ENCODE data around the gene SFT2D2.

SFT2D2 gene

GRCh38 chr1:168234846-168235547, 9.2 kb downstream of the SFT2D2 start:
- in situ Hi-C loops (cut with MboI; ENCODE audit: low sequenced_read_pairs, unreplicated experiment): no loop called here
- peak; percentile 54 for DNase-seq (ENCODE audit: low spot score)
- peak; percentile 49 for TF ChIP-seq CTCF (IDR thresholded peaks at IDR 0.05; ENCODE audit: borderline replicate concordance, control extremely low read depth, extremely low read depth, insufficient read depth, missing control alignments)

DNA sequence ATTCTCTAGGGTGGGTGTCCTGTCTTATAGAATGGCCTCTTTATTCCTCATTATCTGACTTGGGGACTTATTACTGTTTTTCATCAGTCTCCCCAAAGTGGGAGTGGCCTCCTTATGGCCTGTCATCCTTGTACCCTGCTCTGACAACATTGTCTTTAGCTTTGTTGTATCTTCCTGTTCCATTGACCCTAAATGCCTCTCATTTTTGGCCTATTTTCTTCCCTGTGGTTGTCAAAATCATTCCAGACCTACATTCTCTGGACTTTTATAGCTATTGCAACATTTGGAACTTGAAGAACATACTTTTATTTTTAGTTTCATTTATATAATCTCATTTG, 9.7 kb downstream of the SFT2D2 start:
- TF ChIP-seq CTCF (IDR thresholded peaks at IDR 0.05; ENCODE audit: borderline replicate concordance, control extremely low read depth, extremely low read depth, insufficient read depth, missing control alignments): no peak
- DNase-seq (ENCODE audit: low spot score): no peak
- in situ Hi-C loops (cut with MboI; ENCODE audit: low sequenced_read_pairs, unreplicated experiment): no loop called here

DNA sequence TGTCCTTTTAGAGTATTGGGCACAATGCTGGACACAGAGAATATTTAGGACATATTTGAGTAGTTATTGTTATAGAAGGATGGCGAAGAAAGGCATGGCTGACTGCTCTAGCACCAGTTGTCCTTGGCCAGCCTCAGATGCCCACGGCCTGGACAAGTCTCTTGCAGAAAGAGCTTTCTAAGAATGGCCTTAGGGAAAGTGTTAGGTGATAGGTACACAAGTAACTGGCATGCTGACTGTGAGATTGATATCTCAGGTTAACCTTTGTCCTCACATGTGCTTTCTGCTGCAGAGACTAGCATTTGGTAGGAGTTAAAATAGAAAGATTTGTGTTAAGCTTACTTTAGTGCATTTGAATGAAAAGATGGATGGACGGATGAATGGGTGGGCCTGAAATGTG, 10.1 kb downstream of the SFT2D2 start:
- no peak for DNase-seq (ENCODE audit: low spot score)
- TF ChIP-seq CTCF (IDR thresholded peaks at IDR 0.05; ENCODE audit: borderline replicate concordance, control extremely low read depth, extremely low read depth, insufficient read depth, missing control alignments): no peak
- in situ Hi-C loops (cut with MboI; ENCODE audit: low sequenced_read_pairs, unreplicated experiment): no loop called here

DNA sequence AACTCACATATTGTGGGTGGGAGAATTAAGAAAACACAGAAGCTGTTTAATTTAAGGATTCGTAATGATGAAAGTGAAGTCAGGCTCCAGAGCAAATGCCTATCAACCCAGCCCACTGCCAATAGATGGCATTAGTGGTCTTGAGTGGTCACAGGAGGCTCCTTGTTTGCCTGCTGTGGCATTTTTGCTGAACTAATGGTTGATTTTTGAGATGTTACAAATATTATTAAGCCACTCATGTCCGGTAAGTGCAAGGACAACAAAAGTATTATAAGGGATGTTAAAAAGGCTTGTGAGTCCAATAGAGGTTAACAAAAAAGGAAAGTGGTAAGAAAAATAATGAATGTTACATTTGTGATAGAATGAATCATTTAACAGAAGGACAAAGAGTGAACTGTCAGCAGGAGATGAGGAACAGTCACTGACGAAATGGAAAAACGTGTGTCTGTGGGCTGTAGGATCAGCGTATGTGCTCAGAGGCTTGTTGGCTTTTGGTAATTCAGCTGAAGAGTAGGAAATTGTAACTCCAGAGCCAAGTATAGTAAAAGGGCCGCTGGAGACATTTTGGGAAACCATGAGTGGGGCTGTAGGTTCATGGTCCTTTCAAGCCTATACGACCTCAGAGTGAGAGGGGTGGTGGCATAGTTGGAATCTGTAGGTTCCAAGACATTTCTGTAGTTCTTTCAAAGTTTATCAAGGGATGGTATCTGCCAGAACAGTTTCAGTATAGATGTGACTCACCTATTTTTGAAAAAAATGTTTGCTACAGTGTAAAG, 11.2 kb downstream of the SFT2D2 start:
- in situ Hi-C loops (cut with MboI; ENCODE audit: low sequenced_read_pairs, unreplicated experiment): no loop called here
- TF ChIP-seq CTCF (IDR thresholded peaks at IDR 0.05; ENCODE audit: borderline replicate concordance, control extremely low read depth, extremely low read depth, insufficient read depth, missing control alignments): no peak
- DNase-seq (ENCODE audit: low spot score): no peak

- no peak for TF ChIP-seq CTCF (IDR thresholded peaks at IDR 0.05; ENCODE audit: borderline replicate concordance, control extremely low read depth, extremely low read depth, insufficient read depth, missing control alignments)
- DNase-seq (ENCODE audit: low spot score): no peak
- in situ Hi-C loops (cut with MboI; ENCODE audit: low sequenced_read_pairs, unreplicated experiment): no loop called here
These were observed 17.4 kb downstream of the SFT2D2 start for GRCh38 chr1:168243198-168243597.

DNA sequence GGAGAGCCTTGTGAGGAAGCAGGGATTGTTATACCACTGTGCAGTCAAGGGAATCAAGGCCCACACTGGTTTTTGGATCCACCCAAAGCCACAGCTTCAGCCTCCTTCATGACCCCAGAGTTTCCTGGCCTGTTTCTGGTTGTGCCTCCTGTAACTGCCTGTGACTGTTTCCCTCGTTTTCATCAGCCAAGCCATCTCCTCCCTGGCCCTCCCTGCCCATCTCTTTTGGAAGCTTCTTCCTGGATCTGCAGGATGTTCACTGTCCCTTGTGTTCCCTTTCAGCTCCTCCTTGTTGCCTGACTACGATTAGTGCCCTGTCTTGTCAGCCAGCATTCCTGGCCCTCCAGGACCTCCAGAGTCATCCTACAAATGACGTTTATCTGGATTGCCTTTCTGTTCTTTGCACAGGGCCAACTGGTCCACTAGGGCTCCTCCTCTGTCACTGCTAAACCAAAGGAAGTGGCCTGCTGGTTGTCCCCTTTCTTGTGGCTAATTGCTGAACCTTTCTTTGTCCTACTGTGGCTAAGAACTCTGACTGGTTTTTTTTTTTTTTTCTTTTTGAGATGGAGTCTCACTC, 17.9 kb downstream of the SFT2D2 start:
- in situ Hi-C loops (cut with MboI; ENCODE audit: low sequenced_read_pairs, unreplicated experiment): no loop called here
- no peak for TF ChIP-seq CTCF (IDR thresholded peaks at IDR 0.05; ENCODE audit: borderline replicate concordance, control extremely low read depth, extremely low read depth, insufficient read depth, missing control alignments)

More for the DNA sequence above, 17.9 kb downstream of the SFT2D2 start:
- DNase-seq (ENCODE audit: low spot score): no peak
